NCI-H2227 (cell line): ENCODE measurements around the gene RFC4.

Experiments
- DNase-seq: peaks from one replicate; lab custom pipeline; 2025; ENCODE audit not compliant: unreplicated experiment; lab: John Stamatoyannopoulos, UW

RFC4 gene

GRCh38 chr3:186787642-186788481 is 18.4 kb downstream of the RFC4 start:
- no peak for DNase-seq

- DNase-seq, result no peak
Observed at GRCh38 chr3:186786922-186787321, 19.4 kb downstream of the RFC4 start.

- no peak for DNase-seq
Observed at GRCh38 chr3:186785495-186786018, 20.7 kb downstream of the RFC4 start.

GRCh38 chr3:186784820-186785494 is 21.3 kb downstream of the RFC4 start:
- no peak for DNase-seq

- DNase-seq, result peak; percentile 88
Observed at GRCh38 chr3:186783731-186784515, 22.4 kb downstream of the RFC4 start.

- DNase-seq, result peak; percentile 95
Observed at GRCh38 chr3:186783058-186783730, 23.1 kb downstream of the RFC4 start, which contains the start of gene EIF4A2. EIF4A2 (plus strand) TSS chr3:186783577; CDS start chr3:186783611, 34 bp downstream.

GRCh38 chr3:186782542-186783057 is 23.7 kb downstream of the RFC4 start:
- DNase-seq, result peak; percentile 74

GRCh38 chr3:186779204-186779603 is 27.1 kb downstream of the RFC4 start:
- no peak for DNase-seq

- DNase-seq, result no peak
Observed at GRCh38 chr3:186775999-186776398, 30.3 kb downstream of the RFC4 start.

GRCh38 chr3:186772701-186773417 is 33.4 kb downstream of the RFC4 start:
- no peak for DNase-seq

GRCh38 chr3:186772281-186772694 is 34.0 kb downstream of the RFC4 start:
- DNase-seq, result no peak

GRCh38 chr3:186760897-186761447 is 45.3 kb downstream of the RFC4 start:
- no peak for DNase-seq

GRCh38 chr3:186760141-186760833 is 46.0 kb downstream of the RFC4 start:
- no peak for DNase-seq

- no peak for DNase-seq
Observed at GRCh38 chr3:186759231-186759930, 46.9 kb downstream of the RFC4 start.

- no peak for DNase-seq
Observed at GRCh38 chr3:186757686-186758220, 48.5 kb downstream of the RFC4 start.

- no peak for DNase-seq
Observed at GRCh38 chr3:186757214-186757613, 49.1 kb downstream of the RFC4 start.

- DNase-seq, result no peak
Observed at GRCh38 chr3:186754871-186755270, 51.4 kb downstream of the RFC4 start.

GRCh38 chr3:186754006-186754405 is 52.3 kb downstream of the RFC4 start:
- no peak for DNase-seq
